ENCODE measurements around the gene UGT1A3.
"Not testable (repeated sequence)": the region's sequence is repeated elsewhere in the genome, so short reads cannot be mapped to it uniquely, and the experiment has no call there.

Gene UGT1A3

GRCh38 chr2:233707940-233708644 lies 20.8 kb upstream of the UGT1A3 start:
- DNase-seq (ENCODE audit: low spot score) = no peak

DNA sequence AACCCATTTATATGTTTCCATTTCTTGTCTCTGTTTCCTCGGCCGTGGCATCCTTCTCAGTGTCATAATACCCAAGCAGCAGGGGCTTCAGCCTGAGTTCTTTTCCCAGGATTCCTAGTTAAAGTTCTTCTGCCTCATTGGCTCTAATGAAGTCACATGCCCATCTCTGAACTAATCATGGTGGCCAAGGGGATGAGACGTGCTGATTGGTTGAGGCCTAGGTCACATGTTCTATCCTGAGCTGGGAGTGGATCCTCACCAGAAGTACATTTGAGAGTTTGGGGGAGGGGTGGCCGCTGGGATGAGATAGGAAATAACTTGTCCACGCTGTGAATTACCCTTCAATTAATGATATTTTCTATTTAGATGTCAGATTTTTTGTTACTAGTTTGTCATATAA lies 19.9 kb upstream of the UGT1A3 start:
- DNase-seq (ENCODE audit: low spot score) = no peak

- DNase-seq (ENCODE audit: low spot score) = peak; percentile 44
Measured at GRCh38 chr2:233711312-233712008, 17.4 kb upstream of the UGT1A3 start.

GRCh38 chr2:233712611-233713261 lies 16.1 kb upstream of the UGT1A3 start, which contains the start of gene UGT1A5:
TSS of gene UGT1A5 (plus strand) at chr2:233712907. CDS start at chr2:233712992, 85 bp downstream.
- no peak for DNase-seq (ENCODE audit: low spot score)

GRCh38 chr2:233713262-233713615 lies 15.6 kb upstream of the UGT1A3 start:
- no peak for DNase-seq (ENCODE audit: low spot score)

GRCh38 chr2:233714121-233714520 lies 14.7 kb upstream of the UGT1A3 start:
- no peak for DNase-seq (ENCODE audit: low spot score)

DNA sequence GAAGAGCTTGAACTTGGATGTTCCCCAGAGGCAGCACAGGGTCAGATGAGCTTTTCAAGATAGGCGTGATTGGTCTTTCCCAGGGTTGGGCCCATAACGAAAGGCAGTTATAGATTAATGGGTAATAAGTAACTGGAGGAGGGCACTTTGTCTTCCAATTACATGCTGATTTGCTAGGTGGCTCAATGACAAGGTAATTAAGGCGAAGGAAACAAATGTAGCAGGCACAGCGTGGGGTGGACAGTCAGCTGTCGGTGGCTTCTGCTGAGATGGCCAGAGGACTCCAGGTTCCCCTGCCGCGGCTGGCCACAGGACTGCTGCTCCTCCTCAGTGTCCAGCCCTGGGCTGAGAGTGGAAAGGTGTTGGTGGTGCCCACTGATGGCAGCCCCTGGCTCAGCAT lies 10.3 kb upstream of the UGT1A3 start, which contains the start of gene UGT1A4:
TSS of gene UGT1A4 (plus strand) at position 185 of the 400 bp plus-strand sequence. CDS start at position 270, 85 bp downstream.
- no peak for DNase-seq (ENCODE audit: low spot score)

DNA sequence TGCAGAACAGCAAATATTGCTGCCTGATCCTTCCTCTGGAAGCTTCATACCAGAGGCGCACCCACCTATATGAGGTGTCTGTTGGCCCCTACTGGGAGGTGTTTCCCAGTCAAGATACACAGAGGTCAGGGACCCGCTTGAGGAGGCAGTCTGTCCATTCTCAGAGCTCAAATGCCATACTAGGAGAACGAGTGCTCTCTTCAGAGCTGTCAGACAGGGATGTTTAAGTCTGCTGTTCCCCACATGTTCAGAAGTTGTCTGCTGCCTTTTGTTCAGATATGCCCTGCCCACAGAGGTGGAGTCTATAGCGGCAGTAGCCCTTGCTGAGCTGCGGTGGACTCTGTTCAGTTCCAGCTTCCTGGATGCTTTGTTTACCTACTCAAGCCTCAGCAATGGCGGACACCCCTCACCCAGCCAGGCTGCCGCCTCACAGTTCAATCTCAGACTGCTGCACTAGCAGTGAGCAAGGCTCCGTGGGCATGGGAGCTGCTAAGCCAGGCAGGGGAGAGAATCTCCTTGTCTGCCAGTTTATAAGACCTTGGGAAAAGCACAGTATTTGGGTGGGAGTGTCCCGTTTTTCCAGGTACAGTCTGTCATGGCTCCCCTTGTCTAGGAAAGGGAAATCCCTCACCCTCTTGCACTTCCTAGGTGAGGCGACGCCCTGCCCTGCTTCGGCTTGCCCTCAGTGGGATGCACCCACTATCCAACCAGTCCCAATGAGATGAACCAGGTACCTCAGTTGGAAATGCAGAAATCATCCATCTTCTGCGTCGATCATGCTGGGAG lies 8.2 kb downstream of the UGT1A3 start:
- not testable (repeated sequence) for DNase-seq (ENCODE audit: low spot score)

GRCh38 chr2:233740870-233741269 lies 12.0 kb downstream of the UGT1A3 start:
- DNase-seq (ENCODE audit: low spot score) = no peak

- no peak for DNase-seq (ENCODE audit: low spot score)
Measured at GRCh38 chr2:233743464-233744259, 14.8 kb downstream of the UGT1A3 start.

DNA sequence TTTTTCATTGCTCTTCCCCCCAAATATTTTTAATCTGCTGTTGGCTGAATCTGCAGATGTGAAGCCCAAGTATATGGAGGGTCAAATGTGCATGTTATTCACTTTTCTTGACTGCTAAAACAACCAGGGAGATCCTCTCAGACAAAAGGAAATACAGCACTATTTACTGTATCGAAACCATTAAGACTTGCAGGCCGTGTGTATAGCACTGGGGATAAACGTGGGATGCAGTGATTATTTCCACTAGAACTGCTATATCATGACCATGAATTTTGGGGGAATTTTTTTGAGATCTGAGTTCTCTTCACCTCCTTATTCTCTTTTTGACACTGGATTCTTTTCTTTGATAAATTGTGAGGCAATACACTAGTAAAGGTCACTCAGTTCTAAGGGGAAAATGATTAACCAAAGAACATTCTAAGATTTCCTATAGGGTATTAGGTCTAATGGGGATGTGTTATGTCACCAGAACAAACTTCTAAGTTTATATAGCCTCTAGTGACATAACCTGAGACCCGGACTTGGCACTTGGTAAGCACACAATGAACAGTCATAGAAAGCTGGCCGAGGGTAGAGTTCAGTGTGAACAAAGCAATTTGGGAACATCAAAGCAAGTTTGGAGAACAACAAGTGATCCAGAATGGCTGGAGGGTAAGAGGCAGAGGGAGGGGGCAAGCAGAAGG lies 16.4 kb downstream of the UGT1A3 start:
- DNase-seq (ENCODE audit: low spot score) = no peak

GRCh38 chr2:233745838-233746237 lies 17.0 kb downstream of the UGT1A3 start:
- not testable (repeated sequence) for DNase-seq (ENCODE audit: low spot score)

DNA sequence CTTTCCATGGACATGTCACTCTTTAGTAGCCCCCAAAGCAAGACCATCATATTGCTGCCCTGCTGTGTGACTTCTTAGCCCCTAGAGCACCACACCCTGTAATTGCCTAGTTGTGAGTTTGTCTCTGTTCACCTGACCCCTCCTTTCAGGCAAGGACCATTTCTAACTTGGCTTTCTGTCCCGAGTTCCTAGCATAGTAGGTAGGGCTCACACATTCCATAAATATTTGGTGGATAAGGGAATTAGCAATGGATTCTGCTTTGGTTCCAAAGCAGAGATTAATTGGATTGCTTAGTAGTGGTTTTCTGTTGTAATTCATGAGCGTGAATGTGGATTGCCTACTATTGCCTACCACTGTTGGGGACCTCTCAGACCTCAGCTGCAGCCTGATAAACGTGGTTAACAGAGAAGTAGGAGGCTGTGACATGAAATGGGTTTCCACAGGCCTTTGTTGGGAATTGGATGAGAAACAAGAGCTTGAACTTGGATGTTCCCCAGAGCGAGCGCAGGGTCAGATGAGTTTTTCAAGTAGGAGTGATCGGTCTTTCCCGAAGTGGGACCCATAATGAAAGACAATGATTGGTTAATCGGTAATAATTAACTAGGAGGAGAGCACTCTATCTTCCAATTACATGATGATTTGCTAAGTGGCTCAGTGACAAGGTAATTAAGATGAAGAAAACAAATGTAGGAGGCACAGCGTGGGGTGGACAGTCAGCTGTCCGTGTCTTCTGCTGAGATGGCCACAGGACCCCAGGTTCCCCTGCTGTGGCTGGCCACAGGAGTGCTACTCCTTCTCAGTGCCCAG lies 17.8 kb downstream of the UGT1A3 start:
- DNase-seq (ENCODE audit: low spot score) = no peak

GRCh38 chr2:233747283-233747544 lies 18.4 kb downstream of the UGT1A3 start:
- no peak for DNase-seq (ENCODE audit: low spot score)

DNA sequence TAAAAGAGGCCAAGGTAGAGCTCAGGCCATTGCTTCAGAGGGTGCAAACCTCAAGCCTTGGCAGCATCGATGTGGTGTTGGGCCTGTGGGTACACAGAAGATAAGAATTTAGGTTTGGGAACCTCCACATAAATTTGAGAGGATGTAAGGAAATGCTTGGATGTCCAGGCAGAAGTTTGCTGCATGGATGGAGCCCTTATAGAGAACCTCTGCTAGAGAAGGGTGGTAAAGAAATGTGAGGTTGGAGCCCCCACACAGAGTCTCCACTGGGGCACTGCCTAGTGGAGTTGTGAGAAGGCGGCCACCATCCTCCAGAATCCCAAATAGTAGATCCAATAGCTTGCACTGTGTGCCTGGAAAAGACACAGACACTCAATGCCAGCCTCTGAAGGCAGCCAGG lies 21.8 kb downstream of the UGT1A3 start:
- DNase-seq (ENCODE audit: low spot score) = not testable (repeated sequence)

DNA sequence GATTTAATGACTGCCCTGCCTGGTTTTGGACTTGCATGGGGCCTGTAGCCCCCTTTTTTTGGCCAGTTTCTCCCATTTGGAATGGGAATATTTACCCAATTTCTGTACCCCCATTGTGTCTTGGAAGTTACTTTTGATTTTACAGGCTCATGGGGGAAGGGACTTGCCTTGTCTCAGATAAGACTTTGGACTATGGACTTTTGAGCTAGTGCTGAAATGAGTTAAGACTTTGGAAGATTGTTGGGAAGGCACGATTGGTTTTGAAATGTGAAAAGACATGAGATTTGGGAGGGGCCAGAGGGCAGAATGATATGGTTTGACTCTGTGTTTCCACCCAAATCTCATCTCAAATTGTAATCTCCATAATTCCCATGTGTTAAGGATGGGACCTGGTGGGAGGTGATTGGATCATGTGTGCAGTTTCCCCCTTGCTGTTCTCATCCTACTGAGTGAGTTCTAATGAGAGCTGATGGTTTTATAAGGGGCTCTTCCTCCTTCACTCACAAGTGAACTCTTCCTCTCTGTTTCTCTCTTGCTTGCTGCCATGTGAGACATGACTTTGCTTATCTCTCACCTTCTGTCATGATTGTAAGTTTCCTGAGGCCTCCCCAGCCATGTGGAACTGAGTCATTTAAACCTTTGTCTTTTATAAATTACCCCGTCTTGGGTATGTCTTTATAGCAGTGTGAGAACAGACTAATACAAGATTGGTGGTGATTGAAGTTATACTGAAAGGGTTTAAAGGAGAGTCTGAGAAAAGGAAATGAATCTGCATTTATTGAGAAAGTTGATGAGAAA lies 22.6 kb downstream of the UGT1A3 start:
- DNase-seq (ENCODE audit: low spot score) = not testable (repeated sequence)

DNA sequence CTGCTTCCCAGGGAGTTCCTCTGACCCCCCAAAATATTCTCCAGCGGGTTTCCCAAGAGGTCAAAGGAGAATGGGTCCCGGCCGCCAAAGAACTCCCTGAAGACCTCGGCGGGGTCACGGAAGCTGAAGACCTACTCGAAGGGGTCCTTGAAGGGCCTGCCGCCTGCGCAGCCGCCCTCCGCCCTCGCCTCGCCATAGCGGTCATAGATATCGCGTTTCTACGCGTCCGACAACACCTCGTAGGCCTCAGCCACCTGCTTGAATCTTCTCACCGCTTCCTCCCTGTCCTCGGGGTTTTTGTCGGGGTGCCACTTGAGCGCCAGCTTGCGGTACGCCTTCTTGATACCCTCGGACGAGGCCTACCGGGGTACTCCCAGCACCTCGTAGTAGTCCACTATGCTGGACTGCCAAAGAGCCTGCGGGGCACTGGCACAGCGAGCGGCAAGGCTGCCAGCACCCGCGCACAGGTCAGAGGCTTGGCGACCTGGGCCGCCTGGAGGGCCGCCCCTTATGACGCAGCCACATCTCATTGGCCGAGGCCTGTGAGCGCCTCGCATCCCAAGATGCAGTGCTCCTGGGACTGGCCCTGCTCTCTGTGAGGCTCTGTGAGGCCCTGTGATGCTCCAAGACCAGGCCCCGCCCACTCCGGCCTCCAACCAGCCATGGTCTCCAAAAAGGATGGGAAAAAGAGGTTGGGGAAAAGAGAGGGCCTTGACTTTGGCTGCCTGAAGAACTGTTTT lies 26.2 kb downstream of the UGT1A3 start:
- DNase-seq (ENCODE audit: low spot score) = no peak

DNA sequence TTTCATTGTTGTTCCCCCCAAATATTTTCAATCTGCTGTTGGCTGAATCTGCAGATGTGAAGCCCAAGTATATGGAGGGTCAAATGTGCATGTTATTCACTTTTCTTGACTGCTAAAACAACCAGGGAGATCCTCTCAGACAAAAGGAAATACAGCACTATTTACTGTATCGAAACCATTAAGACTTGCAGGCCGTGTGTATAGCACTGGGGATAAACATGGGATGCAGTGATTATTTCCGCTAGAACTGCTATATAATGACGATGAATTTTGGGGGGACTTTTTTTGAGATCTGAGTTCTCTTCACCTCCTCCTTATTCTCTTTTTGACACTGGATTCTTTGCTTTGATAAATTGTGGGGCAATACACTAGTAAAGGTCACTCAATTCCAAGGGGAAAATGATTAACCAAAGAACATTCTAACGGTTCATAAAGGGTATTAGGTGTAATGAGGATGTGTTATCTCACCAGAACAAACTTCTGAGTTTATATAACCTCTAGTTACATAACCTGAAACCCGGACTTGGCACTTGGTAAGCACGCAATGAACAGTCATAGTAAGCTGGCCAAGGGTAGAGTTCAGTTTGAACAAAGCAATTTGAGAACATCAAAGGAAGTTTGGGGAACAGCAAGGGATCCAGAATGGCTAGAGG lies 27.7 kb downstream of the UGT1A3 start:
- DNase-seq (ENCODE audit: low spot score) = no peak
